ENCODE measurements around the gene RGS8. TPM values are rescaled to one million over a fixed set of nuclear protein-coding genes. Genes with fewer than 3 reads are reported as not detected.
"Not testable (repeated sequence)": the region's sequence is repeated elsewhere in the genome, so short reads cannot be mapped to it uniquely, and the experiment has no call there.

Gene RGS8
- total RNA-seq, 2 donors from 2014 or later: 0.31 TPM; not detected in 1

DNA sequence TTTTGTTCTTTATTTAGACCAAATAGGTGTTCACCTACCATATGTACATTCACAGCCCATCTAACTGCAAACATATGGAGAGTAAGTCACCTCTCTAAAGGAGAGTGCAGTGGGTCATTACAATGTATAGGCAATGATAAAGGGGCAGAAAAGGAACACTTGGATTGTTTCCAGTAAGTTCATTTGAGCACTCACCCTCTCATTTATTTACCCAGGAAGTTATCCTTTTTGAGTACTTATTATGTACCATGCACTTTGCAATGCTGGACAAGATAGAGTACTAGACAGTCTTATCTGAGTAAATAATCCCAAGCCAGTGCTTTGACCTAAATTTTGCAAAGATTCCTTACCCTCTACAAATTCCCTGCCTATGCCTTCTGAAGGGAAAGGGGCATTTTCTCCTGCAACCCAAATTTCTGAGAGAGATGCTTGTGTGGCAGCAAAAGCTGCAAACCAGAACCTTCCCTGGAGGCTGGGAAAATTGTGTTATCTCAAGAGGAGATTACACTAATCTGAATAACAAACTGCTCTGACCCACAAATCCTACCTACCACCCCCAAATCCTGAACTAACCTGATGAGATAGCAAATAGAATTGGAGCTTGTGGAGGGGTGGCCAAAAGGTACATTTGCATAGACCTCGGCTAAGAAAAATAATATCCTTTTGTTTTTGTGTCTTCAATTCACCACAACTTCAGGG is 18.6 kb upstream of the RGS8 start:
- Histone ChIP-seq H3K36me3 (no peaks in the 10 kb centered on the region), H3K4me1 (peaks cover 0 to 14% of the 10 kb centered on the region in 2 donors), H3K27me3 (no peaks in the 10 kb centered on the region), H3K9me3 (no peaks in the 10 kb centered on the region), H3K4me3 (no peak overlapping the region), H3K27ac (no peak overlapping the region)
- TF ChIP-seq, protein P1, sequence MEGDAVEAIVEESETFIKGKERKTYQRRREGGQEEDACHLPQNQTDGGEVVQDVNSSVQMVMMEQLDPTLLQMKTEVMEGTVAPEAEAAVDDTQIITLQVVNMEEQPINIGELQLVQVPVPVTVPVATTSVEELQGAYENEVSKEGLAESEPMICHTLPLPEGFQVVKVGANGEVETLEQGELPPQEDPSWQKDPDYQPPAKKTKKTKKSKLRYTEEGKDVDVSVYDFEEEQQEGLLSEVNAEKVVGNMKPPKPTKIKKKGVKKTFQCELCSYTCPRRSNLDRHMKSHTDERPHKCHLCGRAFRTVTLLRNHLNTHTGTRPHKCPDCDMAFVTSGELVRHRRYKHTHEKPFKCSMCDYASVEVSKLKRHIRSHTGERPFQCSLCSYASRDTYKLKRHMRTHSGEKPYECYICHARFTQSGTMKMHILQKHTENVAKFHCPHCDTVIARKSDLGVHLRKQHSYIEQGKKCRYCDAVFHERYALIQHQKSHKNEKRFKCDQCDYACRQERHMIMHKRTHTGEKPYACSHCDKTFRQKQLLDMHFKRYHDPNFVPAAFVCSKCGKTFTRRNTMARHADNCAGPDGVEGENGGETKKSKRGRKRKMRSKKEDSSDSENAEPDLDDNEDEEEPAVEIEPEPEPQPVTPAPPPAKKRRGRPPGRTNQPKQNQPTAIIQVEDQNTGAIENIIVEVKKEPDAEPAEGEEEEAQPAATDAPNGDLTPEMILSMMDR (IDR thresholded peaks at IDR 0.05): no peak
- DNase-seq (ENCODE audit: low spot score): no peak

DNA sequence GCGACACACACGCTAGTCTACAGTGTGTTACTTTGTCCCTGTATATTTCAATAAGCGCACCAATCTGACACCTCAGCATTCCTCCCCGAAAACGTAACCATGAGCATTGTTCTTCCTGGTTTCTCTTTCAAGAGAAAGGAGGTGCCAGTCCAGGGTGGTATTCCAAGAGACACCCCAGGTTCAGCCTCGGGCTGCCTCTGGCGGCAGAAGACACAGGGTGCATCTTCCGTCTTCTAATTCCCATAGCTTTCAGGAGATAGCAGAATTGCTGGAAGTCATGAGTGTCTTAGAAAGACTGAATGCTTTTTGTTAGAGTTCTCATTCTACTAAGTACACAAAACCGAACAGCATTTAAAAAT is 15.9 kb upstream of the RGS8 start:
- no peak for DNase-seq (ENCODE audit: low spot score)
- H3K27ac ChIP-seq: no peak overlapping the region
- H3K4me3 ChIP-seq: no peak overlapping the region
- H3K36me3 ChIP-seq: no peaks in the 10 kb centered on the region
- no peaks in the 10 kb centered on the region for H3K9me3 ChIP-seq
- H3K4me1 ChIP-seq: peaks cover 0 to 14% of the 10 kb centered on the region in 2 donors
- H3K27me3 ChIP-seq: no peaks in the 10 kb centered on the region
- TF ChIP-seq, protein P1 (IDR thresholded peaks at IDR 0.05): no peak

DNA sequence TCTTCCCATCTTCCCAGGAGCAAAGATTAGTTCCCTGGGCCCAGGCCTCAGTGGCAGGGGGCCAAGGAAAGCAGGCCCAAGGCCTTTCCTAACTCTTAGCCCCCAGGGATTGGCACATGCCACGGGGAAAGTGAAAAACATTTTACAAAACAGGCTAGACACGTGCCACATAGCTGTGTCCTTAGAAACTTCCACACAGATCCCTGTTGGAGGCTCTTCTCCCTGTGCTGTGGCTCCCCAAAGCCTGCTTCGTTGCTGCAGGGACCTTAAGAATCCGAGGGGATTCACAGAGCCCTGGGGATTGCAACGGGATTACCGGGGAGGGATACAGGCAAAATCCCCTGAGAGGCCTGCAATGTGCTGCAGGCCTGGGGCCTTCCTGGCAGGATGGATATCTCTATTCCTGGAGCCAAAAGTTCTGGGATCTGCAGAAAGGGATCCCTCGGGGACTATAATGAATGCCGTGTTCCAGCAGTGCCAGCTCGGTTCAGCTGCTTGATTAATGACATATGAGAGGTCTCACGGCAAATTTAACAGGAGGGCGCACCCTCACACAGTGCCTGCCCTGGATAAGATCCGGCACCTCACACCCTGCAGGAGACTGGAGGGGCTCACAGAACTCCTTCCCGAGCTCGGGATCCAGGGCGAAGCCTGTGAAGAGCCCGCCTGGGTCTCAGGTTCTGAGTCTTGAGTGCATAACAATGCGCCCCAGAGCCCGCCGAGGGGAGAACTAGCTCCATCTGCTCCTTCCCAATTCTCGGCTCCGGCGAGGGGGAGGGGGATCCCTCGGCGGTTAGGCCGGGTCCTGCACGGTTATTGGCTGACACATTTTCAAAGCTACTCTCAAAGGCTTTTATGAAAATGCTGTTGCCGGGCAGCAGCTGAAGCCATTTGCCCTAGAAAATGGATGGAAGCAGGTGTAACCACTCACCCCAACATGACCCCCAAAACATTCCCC is 15.3 kb upstream of the RGS8 start:
- Histone ChIP-seq H3K9me3 (no peaks in the 10 kb centered on the region), H3K27ac (no peak overlapping the region), H3K36me3 (no peaks in the 10 kb centered on the region), H3K4me1 (peaks cover 0 to 14% of the 10 kb centered on the region in 2 donors), H3K27me3 (no peaks in the 10 kb centered on the region), H3K4me3 (no peak overlapping the region)
- DNase-seq (ENCODE audit: low spot score): no peak
- TF ChIP-seq, protein P1 (IDR thresholded peaks at IDR 0.05): no peak

DNA sequence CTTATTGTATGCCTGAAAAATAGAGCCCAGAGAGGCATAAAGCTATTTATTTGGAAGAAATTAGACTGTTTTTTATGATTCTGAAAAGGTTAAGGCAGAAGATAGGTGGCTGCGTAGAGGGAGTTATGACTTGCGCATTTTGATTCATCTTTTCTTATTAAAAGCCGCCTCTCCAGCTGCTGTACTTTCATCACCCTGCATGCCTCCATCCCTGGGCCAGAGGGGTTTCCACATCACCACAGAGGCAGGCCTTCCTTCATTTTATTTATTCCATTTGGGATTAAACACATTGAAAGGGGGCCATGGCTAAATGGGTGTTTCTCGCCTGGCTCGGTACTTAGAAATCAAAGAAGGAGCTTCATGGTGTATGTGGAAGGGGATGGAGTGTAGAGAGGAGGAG is 14.6 kb upstream of the RGS8 start:
- Histone ChIP-seq H3K4me3 (no peak overlapping the region), H3K4me1 (peaks cover 0 to 14% of the 10 kb centered on the region in 2 donors), H3K27me3 (no peaks in the 10 kb centered on the region), H3K27ac (no peak overlapping the region), H3K9me3 (no peaks in the 10 kb centered on the region), H3K36me3 (no peaks in the 10 kb centered on the region)
- TF ChIP-seq, protein P1 (IDR thresholded peaks at IDR 0.05): no peak
- no peak for DNase-seq (ENCODE audit: low spot score)

DNA sequence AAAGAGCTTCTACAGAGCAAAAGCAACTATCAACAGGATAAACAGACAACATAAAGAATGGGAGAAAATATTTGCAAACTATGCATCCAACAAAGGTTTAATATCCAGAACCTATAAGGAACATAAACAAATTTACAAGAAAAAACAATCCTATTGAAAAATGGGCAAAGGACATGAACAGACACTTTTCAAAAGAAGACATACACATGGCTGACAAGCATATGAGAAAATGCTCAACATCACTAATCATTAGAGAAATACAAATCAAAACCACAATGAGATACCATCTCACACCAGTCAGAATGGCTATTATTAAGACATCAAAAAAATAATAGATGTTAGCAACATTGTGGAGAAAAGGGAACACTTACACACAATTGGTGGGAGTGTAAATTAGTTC is 8.8 kb upstream of the RGS8 start:
- DNase-seq (ENCODE audit: low spot score); H3K27ac ChIP-seq; H3K36me3 ChIP-seq; H3K9me3 ChIP-seq; H3K4me3 ChIP-seq; H3K4me1 ChIP-seq; H3K27me3 ChIP-seq: not testable (repeated sequence)

DNA sequence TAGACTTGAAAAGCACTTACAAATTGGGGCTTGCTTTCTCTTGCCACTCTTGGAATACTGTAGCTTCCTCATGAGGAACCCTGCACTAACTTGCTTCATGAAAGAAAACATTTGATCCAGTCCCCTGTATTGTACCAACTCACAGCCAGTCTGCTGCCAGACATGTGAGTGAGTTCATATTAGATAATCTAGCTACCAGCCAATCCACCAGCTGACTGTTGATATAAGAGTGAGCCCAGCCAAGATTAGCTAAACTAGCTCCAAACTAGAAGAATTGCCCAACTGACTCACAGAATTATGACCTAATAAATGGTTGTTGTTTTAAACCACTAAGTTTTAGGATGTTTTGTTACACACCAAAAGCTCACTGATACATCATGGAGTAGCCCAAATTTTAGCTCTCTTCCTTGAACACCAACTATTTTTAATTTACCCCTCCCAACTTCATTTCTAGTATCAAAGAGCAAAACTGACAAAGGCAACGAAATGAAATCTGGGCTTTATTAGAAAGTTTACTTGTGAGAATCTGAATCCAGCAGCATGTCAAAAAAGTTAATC is 6.6 kb upstream of the RGS8 start:
- Histone ChIP-seq H3K27ac (no peak overlapping the region), H3K9me3 (peaks cover 0 to 8% of the 10 kb centered on the region in 2 donors), H3K36me3 (no peaks in the 10 kb centered on the region), H3K4me1 (no peaks in the 10 kb centered on the region), H3K4me3 (no peak overlapping the region), H3K27me3 (no peaks in the 10 kb centered on the region)
- TF ChIP-seq, protein P1 (IDR thresholded peaks at IDR 0.05): no peak
- DNase-seq (ENCODE audit: low spot score): no peak
